Fibroblast of pulmonary artery (primary cell): ENCODE results near the gene CUX1.
A peak's percentile ranks its signal among the peaks of the same experiment; 100 is the strongest.
"Not testable (repeated sequence)": the region's sequence is repeated elsewhere in the genome, so short reads cannot be mapped to it uniquely, and the experiment has no call there.

Experiments used
- DNase-seq: peaks from one replicate; pipeline ENCODE4 v3.0.0-alpha.2; 2010; ENCODE audit warnings: low read depth
- H3K4me3 ChIP-seq: replicated peaks from 2 replicates; pipeline ENCODE4 v1.5.1; 2011; ENCODE audit warnings: low read depth, mild to moderate bottlenecking, control low read depth, low read length, moderate library complexity
- CTCF ChIP-seq: IDR thresholded peaks from 2 replicates; pipeline ENCODE4 v1.5.1; 2011; ENCODE audit warnings: mild to moderate bottlenecking, control low read depth, low read length, inconsistent platforms; ENCODE audit errors: missing control alignments

The CUX1 gene

GRCh38 chr7:102006695-102007094, 189.3 kb downstream of the CUX1 start:
- TF ChIP-seq CTCF = no peak
- no peak for DNase-seq
- H3K4me3 ChIP-seq = no peak overlapping the region

GRCh38 chr7:102008535-102009262, 191.3 kb downstream of the CUX1 start:
- TF ChIP-seq CTCF = no peak
- H3K4me3 ChIP-seq = no peak overlapping the region
- no peak for DNase-seq

GRCh38 chr7:102009628-102010027, 192.2 kb downstream of the CUX1 start:
- TF ChIP-seq CTCF = no peak
- no peak overlapping the region for H3K4me3 ChIP-seq
- peak; percentile 58 for DNase-seq

GRCh38 chr7:102012112-102012830, 194.8 kb downstream of the CUX1 start:
- not testable (repeated sequence) for DNase-seq, H3K4me3 ChIP-seq

GRCh38 chr7:102012941-102013461, 195.6 kb downstream of the CUX1 start:
- TF ChIP-seq CTCF = no peak
- H3K4me3 ChIP-seq = no peak overlapping the region
- DNase-seq = peak; percentile 70

GRCh38 chr7:102018876-102019275, 201.4 kb downstream of the CUX1 start:
- no peak overlapping the region for H3K4me3 ChIP-seq
- no peak for TF ChIP-seq CTCF
- no peak for DNase-seq

- no peak for TF ChIP-seq CTCF
- DNase-seq = no peak
- no peak overlapping the region for H3K4me3 ChIP-seq
Observed at GRCh38 chr7:102019461-102019860, 202.0 kb downstream of the CUX1 start.
